GM12878 (cell line): ENCODE results near the gene APOBEC3B. TPM values are rescaled to one million over a fixed set of nuclear protein-coding genes. Genes with fewer than 3 reads are reported as not detected.

Source experiments
- ATAC-seq: fragments of 200-7000 bp; cut with Tn5 transposase; 3 replicates; pipeline ENCODE4 v1.9.1; 2020; ENCODE audit warnings: mild to moderate bottlenecking, moderate library complexity
- BruUV-seq: library from RNA; stranded (reverse); fragments of 400-500 nt; replicated peaks from 2 replicates; lab custom pipeline; 2021; lab: Mats Ljungman, UMichigan
- CTCF ChIA-PET: fragments of 300-600 bp; sonication (Branson Sonifier 250); formaldehyde crosslinking; extraction: SDS; loops from one replicate; lab custom pipeline; 2021; ENCODE audit warnings: inconsistent platforms; lab: Yijun Ruan, JAX
- POLR2A ChIA-PET: fragments of 350-600 bp; formaldehyde crosslinking; extraction: SDS; loops from one replicate; lab custom pipeline; 2021; ENCODE audit warnings: inconsistent platforms; lab: Charles Lee
- RAD21 ChIA-PET: fragments of 300-600 bp; sonication (Branson Sonifier 250); formaldehyde crosslinking; loops from one replicate; lab custom pipeline; 2023; ENCODE audit warnings: antibody characterized with exemption; ENCODE audit not compliant: unreplicated experiment; lab: Charles Lee
- SMC1A ChIA-PET: fragments of 300-600 bp; sonication (Branson Sonifier 250); formaldehyde crosslinking; loops from one replicate; lab custom pipeline; 2023; ENCODE audit not compliant: unreplicated experiment, uncharacterized antibody; lab: Charles Lee
- DNase-seq: peaks from one replicate; pipeline ENCODE4 v3.0.0-alpha.2; 2011; ENCODE audit warnings: low read depth, low spot score
- FAIRE-seq: peaks from 3 replicates; lab custom pipeline; 2011; peaks lifted over from hg19 to GRCh38; lab: Jason Lieb, UNC
- H2AFZ ChIP-seq: 2 replicates; pipeline ENCODE4 v1.6.0; 2011; ENCODE audit warnings: low read depth, low read length, control low read depth; ENCODE audit not compliant: control insufficient read depth
- H3K27ac ChIP-seq: 2 replicates; pipeline ENCODE4 v1.5.1; 2011; ENCODE audit warnings: control low read depth; ENCODE audit not compliant: control insufficient read depth, insufficient read depth
- H3K27me3 ChIP-seq, 2 experiments: replicated peaks in 1 of 2; 2 replicates each; pipeline versions ENCODE4 v1.6.0 to v1.6.1; 2011; ENCODE audit warnings: low read length in 1 of 2; ENCODE audit not compliant: control insufficient read depth in 2 of 2, insufficient read depth in 2 of 2
- H3K36me3 ChIP-seq, 2 experiments: 2 replicates each; pipeline ENCODE4 v1.5.1; 2011; ENCODE audit warnings: low read length in 1 of 2; ENCODE audit not compliant: control insufficient read depth in 2 of 2, insufficient read depth in 2 of 2
- H3K4me1 ChIP-seq: 2 replicates; pipeline ENCODE4 v1.6.1; 2011; ENCODE audit warnings: mild to moderate bottlenecking, low read length, moderate library complexity, mixed read lengths; ENCODE audit not compliant: control insufficient read depth, insufficient read depth
- H3K4me2 ChIP-seq: 2 replicates; pipeline ENCODE4 v1.6.0; 2011; ENCODE audit warnings: control low read depth; ENCODE audit not compliant: control insufficient read depth, insufficient read depth
- H3K4me3 ChIP-seq: fragments of 200-600 bp; sonication (generic); 2 replicates; pipeline ENCODE4 v1.5.1; 2016
- H3K79me2 ChIP-seq: 2 replicates; pipeline ENCODE4 v1.6.0; 2011; ENCODE audit warnings: low read length; ENCODE audit not compliant: control insufficient read depth, insufficient read depth
- H3K9ac ChIP-seq: 2 replicates; pipeline ENCODE4 v1.8.0; 2011; ENCODE audit warnings: low read length, control low read depth, mixed read lengths; ENCODE audit not compliant: control insufficient read depth, insufficient read depth
- H3K9me3 ChIP-seq: replicated peaks from 3 replicates; pipeline ENCODE4 v1.5.1; 2011; ENCODE audit warnings: mild to moderate bottlenecking, low read length; ENCODE audit not compliant: control insufficient read depth, insufficient read depth
- H4K20me1 ChIP-seq: 2 replicates; pipeline ENCODE4 v1.6.0; 2011; ENCODE audit not compliant: control insufficient read depth, insufficient read depth
- BHLHE40 ChIP-seq, 2 experiments: fragments of 450-650 bp in 1 of 2; IDR thresholded peaks; 2 replicates each; pipeline ENCODE4 v1.6.1; 2011 to 2017; ENCODE audit warnings: low read depth in 2 of 2, borderline replicate concordance in 1 of 2, improper control_type of control experiment in 1 of 2, low read length in 1 of 2, mild to moderate bottlenecking in 1 of 2
- FOXK2 ChIP-seq: fragments of 450-650 bp; IDR thresholded peaks from 2 replicates; pipeline ENCODE4 v1.6.1; 2017; ENCODE audit warnings: mild to moderate bottlenecking, moderate library complexity
- NFYA ChIP-seq: IDR thresholded peaks from 2 replicates; pipeline ENCODE4 v1.6.1; 2011; ENCODE audit warnings: low read depth, mild to moderate bottlenecking, low read length, improper control_type of control experiment, borderline replicate concordance
- PAX5 ChIP-seq: IDR thresholded peaks from 2 replicates; pipeline ENCODE4 v1.6.1; 2011; ENCODE audit warnings: low read depth, low read length, borderline replicate concordance
- POLR2A ChIP-seq: IDR thresholded peaks from 2 replicates; pipeline ENCODE4 v1.6.1; 2011; ENCODE audit warnings: low read depth, mild to moderate bottlenecking, low read length
- WGBS: methylation state at CpG from one replicate; pipeline ENCODE4 v1.1.6; 2016; ENCODE audit warnings: low lambda C conversion rate; ENCODE audit not compliant: insufficient replicate concordance, insufficient coverage; ENCODE audit errors: missing lambda C conversion rate; 5-methylcytosine and 5-hydroxymethylcytosine counted together
- in situ Hi-C: fragments of 300-500 bp; cut with MboI; formaldehyde crosslinking; loops from 9 replicates; pipeline ENCODE4 v1.14.3; 2018; ENCODE audit warnings: mixed read lengths
- intact Hi-C: fragments of 100-400 bp; cut with micrococcal nuclease; formaldehyde crosslinking; loops from one replicate; pipeline ENCODE4 v1.14.2; 2022; ENCODE audit not compliant: unreplicated experiment
- polyA plus RNA-seq, 11 experiments: library from polyadenylated mRNA; depleted of rRNA in 4 of 11; unstranded in 6 of 11; stranded (reverse) in 5 of 11; fragments of >200 nt; fragmentation: Nextera tagmentation in 4 of 11; fragmentation: Illumina TruSeq in 1 of 11; extraction: Ambion mirVana in 4 of 11; extraction: Trizol in 1 of 11; gene quantifications; 1 replicate in 1 of 11; 2 replicates in 10 of 11; pipeline versions ENCODE4 v1.2.1 to v1.2.3, GENCODE V29; 2011 to 2016; ENCODE audit warnings: inconsistent platforms in 2 of 11, missing spikeins in 2 of 11, low read depth in 1 of 11
- total RNA-seq, 4 experiments: library from RNA; depleted of rRNA in 3 of 4; stranded (reverse); fragments of >200 nt in 3 of 4; fragmentation: Illumina TruSeq in 1 of 4; extraction: Trizol in 1 of 4; gene quantifications; 2 replicates each; pipeline versions ENCODE4 v1.2.1 to v1.2.3, GENCODE V29; 2013 to 2021
- TF ChIP-seq, protein P1 (sequence below): IDR thresholded peaks from 2 replicates; pipeline ENCODE4 v1.6.1; 2011; ENCODE audit warnings: borderline replicate concordance, low read depth, mild to moderate bottlenecking, moderate library complexity, low read length; ENCODE audit not compliant: insufficient read depth, poor library complexity, severe bottlenecking

The APOBEC3B gene
- total and polyA plus RNA-seq, 10 of the 15 experiments (the other 5 are each of a cell fraction or from before 2014, with no cell fraction given), result 2.4 to 75.1 (median 30.9) TPM

GRCh38 chr22:38968801-38969200 is 13.3 kb upstream of the APOBEC3B start:
- peaks cover 9% of the 10 kb centered on the region for H3K4me1 ChIP-seq
- no peaks in the 10 kb centered on the region for H3K79me2 ChIP-seq
- H3K27ac ChIP-seq, result no peak overlapping the region
- BruUV-seq, result no TSS peak
- H4K20me1 ChIP-seq, result no peaks in the 10 kb centered on the region
- POLR2A ChIA-PET, result interaction anchor here (1.7 kb wide), 1 partner anchor 17 kb away, joined by 3 read pairs; no protein-coding TSS in a partner anchor
- SMC1A ChIA-PET, result interaction anchor here (0.7 to 1.0 kb wide), 3 partner anchors 15 to 348 kb away, joined by 3 read pairs; no protein-coding TSS in a partner anchor
- TF ChIP-seq BHLHE40 (IDR thresholded peaks at IDR 0.05; ENCODE audit: borderline replicate concordance in 1 of 2, low read depth in 2 of 2, low read length in 1 of 2) (no peak), NFYA (no peak), FOXK2 (no peak), POLR2A (no peak), PAX5 (no peak)
- TF ChIP-seq, protein P1, sequence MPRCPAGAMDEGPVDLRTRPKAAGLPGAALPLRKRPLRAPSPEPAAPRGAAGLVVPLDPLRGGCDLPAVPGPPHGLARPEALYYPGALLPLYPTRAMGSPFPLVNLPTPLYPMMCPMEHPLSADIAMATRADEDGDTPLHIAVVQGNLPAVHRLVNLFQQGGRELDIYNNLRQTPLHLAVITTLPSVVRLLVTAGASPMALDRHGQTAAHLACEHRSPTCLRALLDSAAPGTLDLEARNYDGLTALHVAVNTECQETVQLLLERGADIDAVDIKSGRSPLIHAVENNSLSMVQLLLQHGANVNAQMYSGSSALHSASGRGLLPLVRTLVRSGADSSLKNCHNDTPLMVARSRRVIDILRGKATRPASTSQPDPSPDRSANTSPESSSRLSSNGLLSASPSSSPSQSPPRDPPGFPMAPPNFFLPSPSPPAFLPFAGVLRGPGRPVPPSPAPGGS, result no peak
- TF ChIP-seq, all 136 proteins: peak for 0
- no peak overlapping the region for H3K4me2 ChIP-seq
- intact Hi-C loops (no loop called here), in situ Hi-C loops (no loop called here)
- no peaks in the 10 kb centered on the region for H3K9me3 ChIP-seq
- FAIRE-seq (no peak), DNase-seq (no peak), ATAC-seq (no peak)
- no peaks in the 10 kb centered on the region for H3K36me3 ChIP-seq
- CTCF ChIA-PET, result interaction anchor here (1.1 to 7.8 kb wide), 3 partner anchors 17 to 98 kb away, joined by 3 to 73 read pairs (median 24); partner anchors contain the start of gene CBX6
- no peaks in the 10 kb centered on the region; a peak in 1 of 4 replicates for H3K27me3 ChIP-seq
- 55% methylated on average over 11 of the region's 11 CpGs for WGBS
- H3K9ac ChIP-seq, result no peak overlapping the region
- RAD21 ChIA-PET, result no interaction called here
- H3K4me3 ChIP-seq, result no peak overlapping the region
- H2AFZ ChIP-seq, result no peak overlapping the region
